Raji (cell line): ENCODE data around the gene CSRP2.

Experiments used
- POLR2A ChIP-seq: IDR thresholded peaks from 2 replicates; pipeline ENCODE4 v1.6.1; 2011; ENCODE audit warnings: low read depth, low read length, control low read depth; ENCODE audit not compliant: insufficient read depth

The CSRP2 gene

GRCh38 chr12:76901628-76902380 lies 23.0 kb upstream of the CSRP2 start:
- no peak for TF ChIP-seq POLR2A

GRCh38 chr12:76899522-76899921 lies 20.7 kb upstream of the CSRP2 start:
- no peak for TF ChIP-seq POLR2A

GRCh38 chr12:76898442-76898841 lies 19.6 kb upstream of the CSRP2 start:
- TF ChIP-seq POLR2A, result no peak

GRCh38 chr12:76896274-76896673 lies 17.5 kb upstream of the CSRP2 start:
- TF ChIP-seq POLR2A, result no peak

- TF ChIP-seq POLR2A, result no peak
These were observed 17.0 kb upstream of the CSRP2 start for GRCh38 chr12:76895796-76896195.

- TF ChIP-seq POLR2A, result no peak
These were observed 12.8 kb upstream of the CSRP2 start for GRCh38 chr12:76891609-76892008.

GRCh38 chr12:76890151-76891143 lies 11.6 kb upstream of the CSRP2 start:
- no peak for TF ChIP-seq POLR2A

GRCh38 chr12:76888775-76889174 lies 10.0 kb upstream of the CSRP2 start:
- TF ChIP-seq POLR2A, result no peak

GRCh38 chr12:76883811-76884210 lies 5.0 kb upstream of the CSRP2 start:
- TF ChIP-seq POLR2A, result no peak

GRCh38 chr12:76883151-76883550 lies 4.3 kb upstream of the CSRP2 start:
- no peak for TF ChIP-seq POLR2A

- no peak for TF ChIP-seq POLR2A
These were observed 3.5 kb upstream of the CSRP2 start for GRCh38 chr12:76882367-76882766.

- TF ChIP-seq POLR2A, result no peak
These were observed 2.3 kb upstream of the CSRP2 start for GRCh38 chr12:76881142-76881541.

GRCh38 chr12:76880519-76881023 lies 1.8 kb upstream of the CSRP2 start:
- TF ChIP-seq POLR2A, result no peak

- no peak for TF ChIP-seq POLR2A
These were observed 1.1 kb upstream of the CSRP2 start for GRCh38 chr12:76879710-76880518.

GRCh38 chr12:76878099-76878898 lies 520 bp downstream of the CSRP2 start:
- TF ChIP-seq POLR2A, result no peak
